ENCODE measurements around the gene AURKAIP1. TPM values are rescaled to one million over a fixed set of nuclear protein-coding genes. Genes with fewer than 3 reads are reported as not detected.
A peak's percentile ranks its signal among the peaks of the same experiment; 100 is the strongest.

AURKAIP1 gene
- total RNA-seq, 1 experiment from 2014 or later, result 164 TPM

- ChIA-PET POLR2A (ENCODE audit: unreplicated experiment) (no interaction called here), CTCF (no interaction called here)
- Histone ChIP-seq H3K9me3 (ENCODE audit: insufficient read depth, low read depth) (no peaks in the 10 kb centered on the region), H3K9me2 (ENCODE audit: insufficient read depth) (no peaks in the 10 kb centered on the region), H3K4me3 (no peak overlapping the region), H3K27ac (no peak overlapping the region), H2AFZ (no peak overlapping the region), H4K20me1 (ENCODE audit: insufficient read depth) (peaks cover 5% of the 10 kb centered on the region), H3K27me3 (ENCODE audit: insufficient read depth, low read depth) (no peaks in the 10 kb centered on the region), H3F3A (ENCODE audit: insufficient read depth, low read depth) (peaks cover 35% of the 10 kb centered on the region; the same call in 1 of the 2 replicates), H3K4me1 (replicated peaks; ENCODE audit: insufficient read depth) (peaks cover 17% of the 10 kb centered on the region), H3K79me2 (ENCODE audit: low read depth) (0 out of 2 replicates have a peak, but pooled peaks cover 3% of the 10 kb centered on the region), H3K4me2 (no peak overlapping the region), H3K36me3 (ENCODE audit: low read depth) (no peaks in the 10 kb centered on the region)
- intact Hi-C loops (cut with micrococcal nuclease; ENCODE audit: unreplicated experiment), result no loop called here
- no peak for TF ChIP-seq EZH2 (IDR thresholded peaks at IDR 0.05; ENCODE audit: low read depth)
- no TSS peak for BruUV-seq (replicated peaks)
- no peak for DNase-seq
Measured at GRCh38 chr1:1332031-1332755, 42.8 kb downstream of the AURKAIP1 start.

GRCh38 chr1:1331068-1331965 is 43.7 kb downstream of the AURKAIP1 start, which contains the start of gene TAS1R3:
TAS1R3 (plus strand) TSS chr1:1331280; CDS start chr1:1331346, 66 bp downstream.
- no peaks in the 10 kb centered on the region for H3K27me3 ChIP-seq (ENCODE audit: insufficient read depth, low read depth)
- BruUV-seq (replicated peaks), result no TSS peak
- H4K20me1 ChIP-seq (ENCODE audit: insufficient read depth), result peaks cover 3% of the 10 kb centered on the region; the same call in 1 of the 2 replicates
- peaks cover 19% of the 10 kb centered on the region for H3K4me1 ChIP-seq (replicated peaks; ENCODE audit: insufficient read depth)
- intact Hi-C loops (cut with micrococcal nuclease; ENCODE audit: unreplicated experiment), result loop anchor here (2.0 kb wide), 1 partner anchor 13 kb away; no protein-coding TSS in a partner anchor
- peak in 1 of 2 experiments; percentile 69 for DNase-seq
- no peak within 1 kb of the TSS for H3K4me3 ChIP-seq
- H3F3A ChIP-seq (ENCODE audit: insufficient read depth, low read depth), result peaks cover 31% of the 10 kb centered on the region; the same call in 1 of the 2 replicates
- no peak for TF ChIP-seq EZH2 (IDR thresholded peaks at IDR 0.05; ENCODE audit: low read depth)
- TF ChIP-seq CTCF (conservative IDR thresholded peaks at IDR 0.05), result no peak
- no peak within 1 kb of the TSS for H2AFZ ChIP-seq
- no peaks in the 10 kb centered on the region for H3K9me3 ChIP-seq (ENCODE audit: insufficient read depth, low read depth)
- no peaks in the 10 kb centered on the region for H3K9me2 ChIP-seq (ENCODE audit: insufficient read depth)
- H3K79me2 ChIP-seq (ENCODE audit: low read depth), result peaks cover 11% of the 10 kb centered on the region
- POLR2A ChIA-PET (ENCODE audit: unreplicated experiment), result no interaction called here
- CTCF ChIA-PET, result no interaction called here
- peak within 1 kb of the TSS; percentile 65 for H3K4me2 ChIP-seq
- H3K36me3 ChIP-seq (ENCODE audit: low read depth), result no peaks in the 10 kb centered on the region
- peak within 1 kb of the TSS; percentile 10; the same call in 1 of the 2 replicates for H3K27ac ChIP-seq

- peak overlapping the region; percentile 10; the same call in 1 of the 2 replicates for H3K27ac ChIP-seq
- intact Hi-C loops (cut with micrococcal nuclease; ENCODE audit: unreplicated experiment), result loop anchor here (2.0 kb wide), 1 partner anchor 14 kb away; no protein-coding TSS in a partner anchor
- no peaks in the 10 kb centered on the region for H3K9me2 ChIP-seq (ENCODE audit: insufficient read depth)
- H2AFZ ChIP-seq, result no peak overlapping the region
- no TSS peak for BruUV-seq (replicated peaks)
- ChIA-PET POLR2A (ENCODE audit: unreplicated experiment) (no interaction called here), CTCF (no interaction called here)
- H3K4me1 ChIP-seq (replicated peaks; ENCODE audit: insufficient read depth), result peaks cover 26% of the 10 kb centered on the region
- H4K20me1 ChIP-seq (ENCODE audit: insufficient read depth), result peaks cover 4% of the 10 kb centered on the region; the same call in 1 of the 2 replicates
- peak overlapping the region; percentile 65 for H3K4me2 ChIP-seq
- TF ChIP-seq CTCF (conservative IDR thresholded peaks at IDR 0.05) (no peak), EZH2 (IDR thresholded peaks at IDR 0.05; ENCODE audit: low read depth) (no peak)
- H3K27me3 ChIP-seq (ENCODE audit: insufficient read depth, low read depth), result no peaks in the 10 kb centered on the region
- DNase-seq, result peak in 1 of 2 experiments; percentile 73
- H3F3A ChIP-seq (ENCODE audit: insufficient read depth, low read depth), result peaks cover 35% of the 10 kb centered on the region; the same call in 1 of the 2 replicates
- no peaks in the 10 kb centered on the region for H3K9me3 ChIP-seq (ENCODE audit: insufficient read depth, low read depth)
- no peaks in the 10 kb centered on the region for H3K36me3 ChIP-seq (ENCODE audit: low read depth)
- H3K79me2 ChIP-seq (ENCODE audit: low read depth), result peaks cover 19% of the 10 kb centered on the region
- no peak overlapping the region for H3K4me3 ChIP-seq
Measured at GRCh38 chr1:1330366-1331067, 44.5 kb downstream of the AURKAIP1 start.

Measured in PC-9 (cell line).